Type B pancreatic cell (in vitro differentiated cells): Measurements from ENCODE around the gene APBA1. TPM values are rescaled to one million over a fixed set of nuclear protein-coding genes. Genes with fewer than 3 reads are reported as not detected.

Experiments used
- DNase-seq: peaks from one replicate; pipeline ENCODE4 v3.0.0; 2021; ENCODE audit warnings: mixed read lengths; ENCODE audit not compliant: unreplicated experiment; ENCODE audit errors: extremely low spot score
- H3K27ac Mint-ChIP-seq: 2 replicates; pipeline ENCODE4 v1.8.0; 2021; ENCODE audit warnings: mild to moderate bottlenecking, mixed read lengths
- H3K27me3 Mint-ChIP-seq: 2 replicates; pipeline ENCODE4 v1.8.0; 2021; ENCODE audit warnings: mixed read lengths
- H3K36me3 Mint-ChIP-seq: 2 replicates; pipeline ENCODE4 v1.8.0; 2021; ENCODE audit warnings: mixed read lengths
- H3K4me1 Mint-ChIP-seq: one replicate; pipeline ENCODE4 v1.8.0; 2021; ENCODE audit warnings: mixed read lengths; ENCODE audit not compliant: unreplicated experiment
- H3K4me3 Mint-ChIP-seq: 2 replicates; pipeline ENCODE4 v1.8.0; 2021; ENCODE audit warnings: mild to moderate bottlenecking, mixed read lengths
- H3K9me3 Mint-ChIP-seq: 2 replicates; pipeline ENCODE4 v1.8.0; 2021; ENCODE audit warnings: mixed read lengths
- total RNA-seq: library from RNA; stranded (reverse); gene quantifications from 2 replicates; pipeline ENCODE4 v1.2.1, GENCODE V29; 2021; ENCODE audit warnings: low replicate concordance
- TF ChIP-seq, protein P1 (sequence below): fragments of 200-600 bp; sonication (generic); conservative IDR thresholded peaks from 2 replicates; pipeline ENCODE4 v1.5.0; 2021; ENCODE audit warnings: antibody characterized with exemption, mild to moderate bottlenecking

APBA1 gene
- total RNA-seq, 1 donor from 2014 or later = 6.3 TPM

DNA sequence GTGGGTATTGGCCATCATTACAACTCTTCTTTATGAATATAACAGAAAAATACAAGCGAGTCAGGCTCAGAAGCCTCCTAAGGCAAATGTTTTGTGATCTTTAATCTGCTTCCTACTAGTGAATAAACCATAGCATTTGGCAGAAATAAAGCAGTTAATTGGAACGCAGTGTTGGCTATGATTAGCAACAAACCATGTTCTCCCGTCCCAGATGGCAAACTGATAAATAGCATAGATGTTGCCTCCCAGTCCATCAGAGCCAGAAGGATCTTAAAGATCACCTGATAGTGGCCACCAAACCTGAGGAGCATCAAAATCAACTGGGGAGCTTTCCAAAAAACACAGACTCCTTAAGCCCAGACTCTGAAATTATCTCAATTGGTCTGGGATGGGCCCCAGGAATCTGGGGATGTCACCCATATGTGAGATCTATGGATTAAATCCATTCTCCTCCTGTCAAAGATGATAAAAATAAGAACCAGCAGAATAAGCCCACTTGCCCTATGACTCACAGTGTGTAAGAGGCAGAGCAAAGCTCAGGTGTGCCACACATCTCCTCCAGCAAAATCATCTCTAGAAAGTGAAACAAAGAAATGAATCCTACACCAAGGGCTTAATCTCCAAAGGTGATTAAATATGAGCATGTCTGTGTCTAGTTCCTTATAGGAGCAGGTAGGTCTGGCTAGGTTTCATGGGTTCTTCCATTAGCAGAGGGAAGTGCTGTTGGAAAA is 50.3 kb downstream of the APBA1 start:
- Mint-ChIP-seq H3K4me3 (no peak overlapping the region), H3K36me3 (no peaks in the 10 kb centered on the region)
- no peak for DNase-seq

DNA sequence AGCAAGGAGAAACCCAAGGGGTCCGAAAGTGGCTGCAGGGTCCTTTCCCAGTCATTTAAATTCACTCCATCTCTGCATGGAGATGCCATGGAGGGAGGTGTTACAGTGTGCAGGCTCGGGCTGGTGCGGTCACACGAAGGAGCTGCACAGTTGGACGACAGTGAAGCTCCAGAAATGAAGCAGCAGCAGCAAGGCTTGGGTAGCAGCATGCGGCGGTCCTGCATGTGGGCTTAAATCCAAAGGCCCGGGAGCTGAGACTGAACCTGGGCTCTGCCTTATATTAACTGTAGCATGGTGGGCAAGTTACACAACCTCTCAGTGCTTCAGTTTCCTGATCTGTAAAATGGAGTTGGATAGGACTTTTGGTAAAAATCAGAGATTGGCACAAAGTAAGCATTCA is 51.4 kb downstream of the APBA1 start:
- no peak overlapping the region for H3K4me3 Mint-ChIP-seq
- no peak overlapping the region for H3K27ac Mint-ChIP-seq
- H3K36me3 Mint-ChIP-seq = no peaks in the 10 kb centered on the region
- TF ChIP-seq, protein P1, sequence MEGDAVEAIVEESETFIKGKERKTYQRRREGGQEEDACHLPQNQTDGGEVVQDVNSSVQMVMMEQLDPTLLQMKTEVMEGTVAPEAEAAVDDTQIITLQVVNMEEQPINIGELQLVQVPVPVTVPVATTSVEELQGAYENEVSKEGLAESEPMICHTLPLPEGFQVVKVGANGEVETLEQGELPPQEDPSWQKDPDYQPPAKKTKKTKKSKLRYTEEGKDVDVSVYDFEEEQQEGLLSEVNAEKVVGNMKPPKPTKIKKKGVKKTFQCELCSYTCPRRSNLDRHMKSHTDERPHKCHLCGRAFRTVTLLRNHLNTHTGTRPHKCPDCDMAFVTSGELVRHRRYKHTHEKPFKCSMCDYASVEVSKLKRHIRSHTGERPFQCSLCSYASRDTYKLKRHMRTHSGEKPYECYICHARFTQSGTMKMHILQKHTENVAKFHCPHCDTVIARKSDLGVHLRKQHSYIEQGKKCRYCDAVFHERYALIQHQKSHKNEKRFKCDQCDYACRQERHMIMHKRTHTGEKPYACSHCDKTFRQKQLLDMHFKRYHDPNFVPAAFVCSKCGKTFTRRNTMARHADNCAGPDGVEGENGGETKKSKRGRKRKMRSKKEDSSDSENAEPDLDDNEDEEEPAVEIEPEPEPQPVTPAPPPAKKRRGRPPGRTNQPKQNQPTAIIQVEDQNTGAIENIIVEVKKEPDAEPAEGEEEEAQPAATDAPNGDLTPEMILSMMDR = no peak
- H3K9me3 Mint-ChIP-seq = no peaks in the 10 kb centered on the region
- no peak for DNase-seq
- H3K27me3 Mint-ChIP-seq = no peaks in the 10 kb centered on the region
- no peaks in the 10 kb centered on the region for H3K4me1 Mint-ChIP-seq

More for the DNA sequence above, 50.3 kb downstream of the APBA1 start:
- Mint-ChIP-seq H3K4me1 (no peaks in the 10 kb centered on the region), H3K27ac (no peak overlapping the region), H3K9me3 (no peaks in the 10 kb centered on the region), H3K27me3 (no peaks in the 10 kb centered on the region)
- TF ChIP-seq, protein P1 = no peak

DNA sequence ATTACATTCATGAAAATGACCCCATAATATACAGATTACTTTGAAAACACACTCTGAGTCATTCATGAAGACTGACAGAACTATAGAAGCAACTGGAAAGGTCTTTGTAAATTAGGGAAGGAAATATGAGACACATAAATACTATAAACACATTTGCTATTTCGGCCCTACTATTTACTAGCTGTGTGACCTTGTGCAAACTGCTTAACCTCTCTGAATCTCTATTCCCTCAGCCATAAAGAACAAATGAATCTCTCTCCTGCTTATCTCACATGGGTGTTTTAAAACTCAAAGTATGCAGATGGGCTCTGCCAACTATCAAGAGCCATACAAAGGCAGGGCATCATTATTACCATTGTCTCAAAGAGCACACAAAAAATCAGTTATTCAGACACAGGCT is 52.9 kb downstream of the APBA1 start:
- Mint-ChIP-seq H3K27me3 (no peaks in the 10 kb centered on the region), H3K4me1 (no peaks in the 10 kb centered on the region), H3K36me3 (no peaks in the 10 kb centered on the region), H3K9me3 (no peaks in the 10 kb centered on the region), H3K4me3 (no peak overlapping the region), H3K27ac (no peak overlapping the region)
- TF ChIP-seq, protein P1 = no peak
- DNase-seq = no peak

DNA sequence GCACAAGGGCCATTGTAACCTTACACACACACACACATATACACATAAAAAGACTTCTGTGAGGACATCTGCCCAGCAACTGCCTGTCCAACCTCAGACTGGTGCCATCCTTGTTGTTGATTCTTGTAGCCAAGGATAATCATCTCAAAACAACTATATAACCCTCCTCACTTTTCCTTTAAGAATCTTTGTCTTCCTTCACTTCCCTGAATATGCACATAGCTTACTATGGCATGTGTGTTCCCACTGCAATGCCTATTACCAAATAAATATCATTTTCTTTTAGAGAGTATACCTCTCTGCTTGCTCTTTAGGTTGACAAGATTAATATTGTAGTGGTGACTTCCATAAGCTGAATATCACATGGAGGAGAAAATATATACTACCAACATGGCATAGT is 55.2 kb downstream of the APBA1 start:
- Mint-ChIP-seq H3K36me3 (no peaks in the 10 kb centered on the region), H3K27ac (no peak overlapping the region), H3K4me1 (no peaks in the 10 kb centered on the region), H3K4me3 (no peak overlapping the region), H3K27me3 (no peaks in the 10 kb centered on the region), H3K9me3 (no peaks in the 10 kb centered on the region)
- DNase-seq = no peak
- TF ChIP-seq, protein P1 = no peak

DNA sequence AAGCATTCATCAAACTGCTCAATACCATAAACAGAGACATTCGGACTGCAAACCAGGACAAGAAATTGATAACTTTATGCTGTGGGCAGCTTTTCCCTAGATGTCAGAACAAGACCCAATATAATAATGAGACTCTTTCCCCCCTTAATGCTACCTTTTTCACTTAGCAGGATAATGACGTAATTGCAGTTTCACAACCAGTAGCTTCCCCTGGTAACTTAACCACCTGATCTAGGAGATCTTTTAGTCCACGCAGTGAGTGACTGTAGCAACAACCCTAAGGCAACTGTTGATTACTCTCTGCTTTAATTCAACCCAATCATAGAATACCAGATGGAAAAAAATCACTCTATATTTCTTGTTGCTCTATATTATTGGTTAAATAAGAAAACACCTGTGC is 56.3 kb downstream of the APBA1 start:
- Mint-ChIP-seq H3K27ac (no peak overlapping the region), H3K9me3 (no peaks in the 10 kb centered on the region), H3K27me3 (no peaks in the 10 kb centered on the region), H3K4me3 (no peak overlapping the region), H3K36me3 (no peaks in the 10 kb centered on the region), H3K4me1 (no peaks in the 10 kb centered on the region)
- TF ChIP-seq, protein P1 = no peak
- no peak for DNase-seq
